ENCODE results near the gene GRIK3.

GRIK3 gene

GRCh38 chr1:37070126-37070525 lies 35.8 kb upstream of the GRIK3 start:
- H3K36me3 ChIP-seq (ENCODE audit: control insufficient read depth in 2 of 2, insufficient read depth in 1 of 2, low read length in 2 of 2): no peaks in the 10 kb centered on the region
- CTCF ChIA-PET: no interaction called here
- H3K9me3 ChIP-seq (ENCODE audit: control insufficient read depth, insufficient read depth, low read depth, low read length): no peaks in the 10 kb centered on the region
- POLR2A ChIA-PET: no interaction called here
- TF ChIP-seq ZNF701 (tag by site-specific recombination; IDR thresholded peaks at IDR 0.05) (no peak), ZNF10 (tag by site-specific recombination; IDR thresholded peaks at IDR 0.05) (no peak), ZNF266 (tag by site-specific recombination; IDR thresholded peaks at IDR 0.05; ENCODE audit: low read depth) (no peak), ZNF24 (tag by site-specific recombination; IDR thresholded peaks at IDR 0.05) (no peak), ZBTB21 (tag by site-specific recombination; IDR thresholded peaks at IDR 0.05) (no peak), ZBTB17 (tag by site-specific recombination; IDR thresholded peaks at IDR 0.05) (no peak), SCRT1 (tag by site-specific recombination; IDR thresholded peaks at IDR 0.05; ENCODE audit: borderline replicate concordance) (no peak)
- no peak overlapping the region for H3K4me3 ChIP-seq (ENCODE audit: low read depth, low read length)
- H3K4me1 ChIP-seq (ENCODE audit: control insufficient read depth, insufficient read depth, low read length): no peaks in the 10 kb centered on the region
- H3K27ac ChIP-seq (ENCODE audit: extremely low read depth, low read depth, low read length): no peak overlapping the region

GRCh38 chr1:37069406-37069805 lies 35.1 kb upstream of the GRIK3 start:
- no peaks in the 10 kb centered on the region for H3K36me3 ChIP-seq (ENCODE audit: control insufficient read depth in 2 of 2, insufficient read depth in 1 of 2, low read length in 2 of 2)
- H3K27ac ChIP-seq (ENCODE audit: extremely low read depth, low read depth, low read length): no peak overlapping the region
- no peaks in the 10 kb centered on the region for H3K9me3 ChIP-seq (ENCODE audit: control insufficient read depth, insufficient read depth, low read depth, low read length)
- POLR2A ChIA-PET: no interaction called here
- CTCF ChIA-PET: no interaction called here
- H3K4me3 ChIP-seq (ENCODE audit: low read depth, low read length): no peak overlapping the region
- H3K4me1 ChIP-seq (ENCODE audit: control insufficient read depth, insufficient read depth, low read length): no peaks in the 10 kb centered on the region
- TF ChIP-seq OVOL3 (tag by site-specific recombination; IDR thresholded peaks at IDR 0.05) (no peak), ZNF302 (tag by site-specific recombination; IDR thresholded peaks at IDR 0.05; ENCODE audit: low read depth) (no peak), YY1 (tag by site-specific recombination; IDR thresholded peaks at IDR 0.05) (no peak), ZSCAN16 (tag by site-specific recombination; IDR thresholded peaks at IDR 0.05) (no peak), ZBTB17 (tag by site-specific recombination; IDR thresholded peaks at IDR 0.05) (no peak), ZBTB7A (tag by site-specific recombination; IDR thresholded peaks at IDR 0.05; ENCODE audit: low read depth) (no peak), ZNF501 (tag by site-specific recombination; IDR thresholded peaks at IDR 0.05) (no peak)
- TF ChIP-seq, protein P1, sequence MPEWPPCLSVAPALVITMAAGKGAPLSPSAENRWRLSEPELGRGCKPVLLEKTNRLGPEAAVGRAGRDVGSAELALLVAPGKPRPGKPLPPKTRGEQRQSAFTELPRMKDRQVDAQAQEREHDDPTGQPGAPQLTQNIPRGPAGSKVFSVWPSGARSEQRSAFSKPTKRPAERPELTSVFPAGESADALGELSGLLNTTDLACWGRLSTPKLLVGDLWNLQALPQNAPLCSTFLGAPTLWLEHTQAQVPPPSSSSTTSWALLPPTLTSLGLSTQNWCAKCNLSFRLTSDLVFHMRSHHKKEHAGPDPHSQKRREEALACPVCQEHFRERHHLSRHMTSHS (tag by site-specific recombination; IDR thresholded peaks at IDR 0.05): no peak
- TF ChIP-seq, protein P2, sequence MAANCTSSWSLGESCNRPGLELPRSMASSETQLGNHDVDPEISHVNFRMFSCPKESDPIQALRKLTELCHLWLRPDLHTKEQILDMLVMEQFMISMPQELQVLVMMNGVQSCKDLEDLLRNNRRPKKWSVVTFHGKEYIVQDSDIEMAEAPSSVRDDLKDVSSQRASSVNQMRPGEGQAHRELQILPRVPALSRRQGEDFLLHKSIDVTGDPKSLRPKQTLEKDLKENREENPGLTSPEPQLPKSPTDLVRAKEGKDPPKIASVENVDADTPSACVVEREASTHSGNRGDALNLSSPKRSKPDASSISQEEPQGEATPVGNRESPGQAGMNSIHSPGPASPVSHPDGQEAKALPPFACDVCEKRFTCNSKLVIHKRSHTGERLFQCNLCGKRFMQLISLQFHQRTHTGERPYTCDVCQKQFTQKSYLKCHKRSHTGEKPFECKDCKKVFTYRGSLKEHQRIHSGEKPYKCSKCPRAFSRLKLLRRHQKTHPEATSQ (tag by site-specific recombination; IDR thresholded peaks at IDR 0.05): no peak
- TF ChIP-seq, protein P3, sequence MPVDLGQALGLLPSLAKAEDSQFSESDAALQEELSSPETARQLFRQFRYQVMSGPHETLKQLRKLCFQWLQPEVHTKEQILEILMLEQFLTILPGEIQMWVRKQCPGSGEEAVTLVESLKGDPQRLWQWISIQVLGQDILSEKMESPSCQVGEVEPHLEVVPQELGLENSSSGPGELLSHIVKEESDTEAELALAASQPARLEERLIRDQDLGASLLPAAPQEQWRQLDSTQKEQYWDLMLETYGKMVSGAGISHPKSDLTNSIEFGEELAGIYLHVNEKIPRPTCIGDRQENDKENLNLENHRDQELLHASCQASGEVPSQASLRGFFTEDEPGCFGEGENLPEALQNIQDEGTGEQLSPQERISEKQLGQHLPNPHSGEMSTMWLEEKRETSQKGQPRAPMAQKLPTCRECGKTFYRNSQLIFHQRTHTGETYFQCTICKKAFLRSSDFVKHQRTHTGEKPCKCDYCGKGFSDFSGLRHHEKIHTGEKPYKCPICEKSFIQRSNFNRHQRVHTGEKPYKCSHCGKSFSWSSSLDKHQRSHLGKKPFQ (tag by site-specific recombination; IDR thresholded peaks at IDR 0.05): no peak
- TF ChIP-seq, protein P4, sequence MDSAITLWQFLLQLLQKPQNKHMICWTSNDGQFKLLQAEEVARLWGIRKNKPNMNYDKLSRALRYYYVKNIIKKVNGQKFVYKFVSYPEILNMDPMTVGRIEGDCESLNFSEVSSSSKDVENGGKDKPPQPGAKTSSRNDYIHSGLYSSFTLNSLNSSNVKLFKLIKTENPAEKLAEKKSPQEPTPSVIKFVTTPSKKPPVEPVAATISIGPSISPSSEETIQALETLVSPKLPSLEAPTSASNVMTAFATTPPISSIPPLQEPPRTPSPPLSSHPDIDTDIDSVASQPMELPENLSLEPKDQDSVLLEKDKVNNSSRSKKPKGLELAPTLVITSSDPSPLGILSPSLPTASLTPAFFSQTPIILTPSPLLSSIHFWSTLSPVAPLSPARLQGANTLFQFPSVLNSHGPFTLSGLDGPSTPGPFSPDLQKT (IDR thresholded peaks at IDR 0.05; ENCODE audit: borderline replicate concordance, low read depth, low read length): no peak

- Histone ChIP-seq H3K27ac (ENCODE audit: extremely low read depth, low read depth, low read length) (no peak overlapping the region), H3K4me3 (ENCODE audit: low read depth, low read length) (no peak overlapping the region), H3K9me3 (ENCODE audit: control insufficient read depth, insufficient read depth, low read depth, low read length) (no peaks in the 10 kb centered on the region), H3K36me3 (ENCODE audit: control insufficient read depth in 2 of 2, insufficient read depth in 1 of 2, low read length in 2 of 2) (no peaks in the 10 kb centered on the region), H3K4me1 (ENCODE audit: control insufficient read depth, insufficient read depth, low read length) (no peaks in the 10 kb centered on the region)
- ChIA-PET POLR2A (no interaction called here), CTCF (no interaction called here)
- TF ChIP-seq ZNF549 (tag by site-specific recombination; IDR thresholded peaks at IDR 0.05) (no peak), SP2 (tag by site-specific recombination; IDR thresholded peaks at IDR 0.05) (no peak), RBAK (tag by site-specific recombination; IDR thresholded peaks at IDR 0.05) (no peak), ZNF558 (tag by site-specific recombination; IDR thresholded peaks at IDR 0.05) (no peak), ZNF239 (tag by site-specific recombination; IDR thresholded peaks at IDR 0.05) (no peak), HOXC10 (CRISPR knock-in tag; IDR thresholded peaks at IDR 0.05) (no peak), ZNF202 (tag by site-specific recombination; IDR thresholded peaks at IDR 0.05; ENCODE audit: borderline replicate concordance) (no peak), ZNF2 (tag by site-specific recombination; IDR thresholded peaks at IDR 0.05) (no peak), ZNF473 (tag by site-specific recombination; IDR thresholded peaks at IDR 0.05) (no peak)
- TF ChIP-seq, protein P5, sequence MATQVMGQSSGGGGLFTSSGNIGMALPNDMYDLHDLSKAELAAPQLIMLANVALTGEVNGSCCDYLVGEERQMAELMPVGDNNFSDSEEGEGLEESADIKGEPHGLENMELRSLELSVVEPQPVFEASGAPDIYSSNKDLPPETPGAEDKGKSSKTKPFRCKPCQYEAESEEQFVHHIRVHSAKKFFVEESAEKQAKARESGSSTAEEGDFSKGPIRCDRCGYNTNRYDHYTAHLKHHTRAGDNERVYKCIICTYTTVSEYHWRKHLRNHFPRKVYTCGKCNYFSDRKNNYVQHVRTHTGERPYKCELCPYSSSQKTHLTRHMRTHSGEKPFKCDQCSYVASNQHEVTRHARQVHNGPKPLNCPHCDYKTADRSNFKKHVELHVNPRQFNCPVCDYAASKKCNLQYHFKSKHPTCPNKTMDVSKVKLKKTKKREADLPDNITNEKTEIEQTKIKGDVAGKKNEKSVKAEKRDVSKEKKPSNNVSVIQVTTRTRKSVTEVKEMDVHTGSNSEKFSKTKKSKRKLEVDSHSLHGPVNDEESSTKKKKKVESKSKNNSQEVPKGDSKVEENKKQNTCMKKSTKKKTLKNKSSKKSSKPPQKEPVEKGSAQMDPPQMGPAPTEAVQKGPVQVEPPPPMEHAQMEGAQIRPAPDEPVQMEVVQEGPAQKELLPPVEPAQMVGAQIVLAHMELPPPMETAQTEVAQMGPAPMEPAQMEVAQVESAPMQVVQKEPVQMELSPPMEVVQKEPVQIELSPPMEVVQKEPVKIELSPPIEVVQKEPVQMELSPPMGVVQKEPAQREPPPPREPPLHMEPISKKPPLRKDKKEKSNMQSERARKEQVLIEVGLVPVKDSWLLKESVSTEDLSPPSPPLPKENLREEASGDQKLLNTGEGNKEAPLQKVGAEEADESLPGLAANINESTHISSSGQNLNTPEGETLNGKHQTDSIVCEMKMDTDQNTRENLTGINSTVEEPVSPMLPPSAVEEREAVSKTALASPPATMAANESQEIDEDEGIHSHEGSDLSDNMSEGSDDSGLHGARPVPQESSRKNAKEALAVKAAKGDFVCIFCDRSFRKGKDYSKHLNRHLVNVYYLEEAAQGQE (tag by site-specific recombination; IDR thresholded peaks at IDR 0.05): no peak
These were observed 34.6 kb upstream of the GRIK3 start for GRCh38 chr1:37068897-37069296.
